ENCODE results near the gene ERAS.

DNA sequence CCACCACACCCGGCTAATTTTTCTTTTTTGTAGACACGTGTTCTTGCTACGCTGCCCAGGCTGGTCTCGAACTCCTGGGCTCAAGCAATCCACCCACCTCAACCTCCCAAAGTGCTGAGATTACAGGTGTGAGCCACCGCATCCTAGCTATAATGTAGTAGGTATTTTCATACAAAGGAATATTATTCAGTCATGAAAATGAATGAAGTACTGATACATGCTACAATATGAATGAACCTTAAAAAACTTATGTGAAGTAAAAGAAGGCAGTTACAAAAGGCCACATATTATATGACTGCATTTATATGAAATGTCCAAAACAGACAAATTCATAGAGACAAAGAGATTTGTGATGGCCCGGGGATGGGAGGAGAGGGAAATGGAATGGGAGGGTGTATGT lies 44.6 kb upstream of the ERAS start:
- TF ChIP-seq CTCF (IDR thresholded peaks at IDR 0.05; ENCODE audit: insufficient read depth, low read depth, low read length) (no peak), EZH2 (IDR thresholded peaks at IDR 0.05; ENCODE audit: insufficient read depth, low read length) (no peak)
